Adipocyte (in vitro differentiated cells): ENCODE measurements around the gene JDP2.
A peak's percentile ranks its signal among the peaks of the same experiment; 100 is the strongest.

Source experiments
- DNase-seq: peaks from one replicate; pipeline ENCODE4 v3.0.0-alpha.2; 2015; ENCODE audit warnings: low read depth
- H3K27me3 ChIP-seq: replicated peaks from 2 replicates; pipeline ENCODE4 v1.7.0; 2013; ENCODE audit warnings: mild to moderate bottlenecking, low read length, moderate library complexity; ENCODE audit not compliant: control insufficient read depth, insufficient read depth
- H3K36me3 ChIP-seq: 2 replicates; pipeline ENCODE4 v1.7.0; 2013; ENCODE audit warnings: low read length, mild to moderate bottlenecking, moderate library complexity; ENCODE audit not compliant: control insufficient read depth, insufficient read depth, severe bottlenecking
- H3K4me1 ChIP-seq: 2 replicates; pipeline ENCODE4 v1.7.0; 2013; ENCODE audit warnings: mild to moderate bottlenecking, low read length, moderate library complexity; ENCODE audit not compliant: control insufficient read depth, insufficient read depth
- H3K4me3 ChIP-seq: 2 replicates; pipeline ENCODE4 v1.7.0; 2013; ENCODE audit warnings: mild to moderate bottlenecking, low read length, moderate library complexity
- H3K9ac ChIP-seq: 2 replicates; pipeline ENCODE4 v1.7.0; 2013; ENCODE audit warnings: mild to moderate bottlenecking, low read length, moderate library complexity
- H3K9me3 ChIP-seq: 2 replicates; pipeline ENCODE4 v1.7.0; 2013; ENCODE audit warnings: mild to moderate bottlenecking, low read length, moderate library complexity; ENCODE audit not compliant: control insufficient read depth

JDP2 gene

GRCh38 chr14:75439989-75440388, 12.2 kb downstream of the JDP2 start:
- no peak overlapping the region for H3K4me3 ChIP-seq
- no peaks in the 10 kb centered on the region for H3K27me3 ChIP-seq
- H3K4me1 ChIP-seq = peaks cover 64% of the 10 kb centered on the region
- no peak for DNase-seq
- H3K36me3 ChIP-seq = peaks cover 62% of the 10 kb centered on the region
- no peaks in the 10 kb centered on the region for H3K9me3 ChIP-seq
- H3K9ac ChIP-seq = no peak overlapping the region

- Histone ChIP-seq H3K36me3 (peaks cover 61% of the 10 kb centered on the region), H3K4me1 (peaks cover 60% of the 10 kb centered on the region)
- no peak for DNase-seq
Measured at GRCh38 chr14:75440733-75441477, 13.1 kb downstream of the JDP2 start.

GRCh38 chr14:75441728-75442127, 13.9 kb downstream of the JDP2 start:
- Histone ChIP-seq H3K27me3 (no peaks in the 10 kb centered on the region), H3K36me3 (peaks cover 58% of the 10 kb centered on the region), H3K9me3 (no peaks in the 10 kb centered on the region), H3K9ac (peak overlapping the region; percentile 63), H3K4me3 (peak overlapping the region; percentile 20), H3K4me1 (peaks cover 68% of the 10 kb centered on the region)
- no peak for DNase-seq

More at GRCh38 chr14:75440733-75441477, 13.1 kb downstream of the JDP2 start:
- Histone ChIP-seq H3K9ac (peak overlapping the region; percentile 63), H3K4me3 (peak overlapping the region; percentile 38), H3K9me3 (no peaks in the 10 kb centered on the region), H3K27me3 (no peaks in the 10 kb centered on the region)

GRCh38 chr14:75442166-75442565, 14.3 kb downstream of the JDP2 start:
- Histone ChIP-seq H3K4me3 (no peak overlapping the region), H3K9ac (peak overlapping the region; percentile 67), H3K9me3 (no peaks in the 10 kb centered on the region), H3K27me3 (no peaks in the 10 kb centered on the region), H3K36me3 (peaks cover 58% of the 10 kb centered on the region), H3K4me1 (peaks cover 70% of the 10 kb centered on the region)
- DNase-seq = no peak

- Histone ChIP-seq H3K9ac (peak overlapping the region; percentile 67), H3K4me3 (peak overlapping the region; percentile 31)
- DNase-seq = no peak
Measured at GRCh38 chr14:75442642-75443041, 14.8 kb downstream of the JDP2 start.

GRCh38 chr14:75443203-75443969, 15.6 kb downstream of the JDP2 start:
- Histone ChIP-seq H3K9me3 (no peaks in the 10 kb centered on the region), H3K9ac (peak overlapping the region; percentile 67), H3K4me3 (peak overlapping the region; percentile 46), H3K4me1 (peaks cover 64% of the 10 kb centered on the region), H3K27me3 (no peaks in the 10 kb centered on the region), H3K36me3 (peaks cover 49% of the 10 kb centered on the region)
- no peak for DNase-seq

More at GRCh38 chr14:75442642-75443041, 14.8 kb downstream of the JDP2 start:
- Histone ChIP-seq H3K27me3 (no peaks in the 10 kb centered on the region), H3K9me3 (no peaks in the 10 kb centered on the region), H3K4me1 (peaks cover 66% of the 10 kb centered on the region), H3K36me3 (peaks cover 55% of the 10 kb centered on the region)

- Histone ChIP-seq H3K9ac (no peak overlapping the region), H3K4me3 (no peak overlapping the region), H3K27me3 (no peaks in the 10 kb centered on the region), H3K9me3 (no peaks in the 10 kb centered on the region), H3K4me1 (peaks cover 76% of the 10 kb centered on the region), H3K36me3 (peaks cover 31% of the 10 kb centered on the region)
- DNase-seq = no peak
Measured at GRCh38 chr14:75445236-75445635, 17.4 kb downstream of the JDP2 start.

- no peak overlapping the region for H3K4me3 ChIP-seq
- DNase-seq = no peak
- H3K27me3 ChIP-seq = no peaks in the 10 kb centered on the region
- H3K4me1 ChIP-seq = peaks cover 72% of the 10 kb centered on the region
- no peaks in the 10 kb centered on the region for H3K9me3 ChIP-seq
- H3K9ac ChIP-seq = no peak overlapping the region
- peaks cover 36% of the 10 kb centered on the region for H3K36me3 ChIP-seq
Measured at GRCh38 chr14:75445963-75446362, 18.1 kb downstream of the JDP2 start.

- peaks cover 34% of the 10 kb centered on the region for H3K36me3 ChIP-seq
- H3K27me3 ChIP-seq = no peaks in the 10 kb centered on the region
- DNase-seq = no peak
- H3K4me1 ChIP-seq = peaks cover 69% of the 10 kb centered on the region
- H3K9me3 ChIP-seq = no peaks in the 10 kb centered on the region
- H3K9ac ChIP-seq = no peak overlapping the region
- no peak overlapping the region for H3K4me3 ChIP-seq
Measured at GRCh38 chr14:75446447-75446846, 18.6 kb downstream of the JDP2 start.

GRCh38 chr14:75448209-75448608, 20.4 kb downstream of the JDP2 start:
- peak; percentile 30 for DNase-seq
- Histone ChIP-seq H3K36me3 (peaks cover 26% of the 10 kb centered on the region), H3K9ac (no peak overlapping the region), H3K27me3 (no peaks in the 10 kb centered on the region), H3K4me1 (peaks cover 67% of the 10 kb centered on the region), H3K9me3 (no peaks in the 10 kb centered on the region), H3K4me3 (no peak overlapping the region)

- peaks cover 67% of the 10 kb centered on the region for H3K4me1 ChIP-seq
- peaks cover 26% of the 10 kb centered on the region for H3K36me3 ChIP-seq
Measured at GRCh38 chr14:75449036-75449435, 21.2 kb downstream of the JDP2 start.

More at GRCh38 chr14:75449036-75449435, 21.2 kb downstream of the JDP2 start:
- Histone ChIP-seq H3K4me3 (no peak overlapping the region), H3K9me3 (no peaks in the 10 kb centered on the region), H3K27me3 (no peaks in the 10 kb centered on the region), H3K9ac (no peak overlapping the region)
- no peak for DNase-seq
